T-helper 1 cell treated with Interleukin-12 subunit alpha and Interleukin-12 subunit beta and Interleukin-4 antibody, amounts not matched to agents 30 μg/mL and 1 μg/mL, for 36 hours (primary cell): ENCODE results near the gene ZC3H12C.

Experiments used
- H3K27ac Mint-ChIP-seq: one replicate; pipeline ENCODE4 v1.8.0; 2021; ENCODE audit warnings: mild to moderate bottlenecking, mixed read lengths
- H3K27me3 Mint-ChIP-seq: one replicate; pipeline ENCODE4 v1.8.0; 2021; ENCODE audit warnings: low read depth, mixed read lengths
- H3K36me3 Mint-ChIP-seq: one replicate; pipeline ENCODE4 v1.8.0; 2021; ENCODE audit warnings: low read depth, mixed read lengths
- H3K4me1 Mint-ChIP-seq: one replicate; pipeline ENCODE4 v1.8.0; 2021; ENCODE audit warnings: low read depth, mixed read lengths
- H3K4me3 Mint-ChIP-seq: one replicate; pipeline ENCODE4 v1.8.0; 2021; ENCODE audit warnings: mild to moderate bottlenecking, moderate library complexity, mixed read lengths
- H3K9me3 Mint-ChIP-seq: one replicate; pipeline ENCODE4 v1.8.0; 2021; ENCODE audit warnings: mixed read lengths

The ZC3H12C gene

GRCh38 chr11:110131386-110132123 lies 38.4 kb downstream of the ZC3H12C start:
- H3K9me3 Mint-ChIP-seq = no peaks in the 10 kb centered on the region
- H3K4me1 Mint-ChIP-seq = no peaks in the 10 kb centered on the region
- peaks cover 11% of the 10 kb centered on the region for H3K27me3 Mint-ChIP-seq
- no peak overlapping the region for H3K27ac Mint-ChIP-seq
- no peaks in the 10 kb centered on the region for H3K36me3 Mint-ChIP-seq
- no peak overlapping the region for H3K4me3 Mint-ChIP-seq

- no peaks in the 10 kb centered on the region for H3K4me1 Mint-ChIP-seq
- H3K9me3 Mint-ChIP-seq = no peaks in the 10 kb centered on the region
- H3K36me3 Mint-ChIP-seq = no peaks in the 10 kb centered on the region
- no peak overlapping the region for H3K27ac Mint-ChIP-seq
- H3K4me3 Mint-ChIP-seq = no peak overlapping the region
- peaks cover 11% of the 10 kb centered on the region for H3K27me3 Mint-ChIP-seq
Measured at GRCh38 chr11:110133160-110133559, 40.0 kb downstream of the ZC3H12C start.

DNA sequence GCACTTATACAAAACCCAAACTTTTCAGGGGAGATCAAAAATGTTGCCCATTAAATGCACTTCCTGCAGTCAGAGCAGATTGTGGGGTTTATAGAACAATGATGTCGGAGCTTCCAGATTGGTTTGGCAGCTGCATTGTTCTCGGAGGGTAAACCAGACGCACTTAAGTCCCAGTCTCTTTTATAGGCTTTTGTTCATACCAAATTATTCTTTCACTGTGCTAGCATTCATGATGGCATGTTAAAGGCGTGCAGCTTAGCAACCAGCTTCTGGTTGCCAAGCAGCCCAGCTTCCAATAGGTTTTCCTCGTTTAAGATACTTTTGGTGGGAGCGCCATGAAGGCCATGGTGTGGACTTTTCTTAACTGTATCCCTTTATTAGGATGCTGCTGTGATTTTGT lies 40.9 kb downstream of the ZC3H12C start:
- no peaks in the 10 kb centered on the region for H3K36me3 Mint-ChIP-seq
- H3K27me3 Mint-ChIP-seq = peaks cover 11% of the 10 kb centered on the region
- H3K9me3 Mint-ChIP-seq = no peaks in the 10 kb centered on the region
- no peaks in the 10 kb centered on the region for H3K4me1 Mint-ChIP-seq
- no peak overlapping the region for H3K27ac Mint-ChIP-seq
- no peak overlapping the region for H3K4me3 Mint-ChIP-seq

DNA sequence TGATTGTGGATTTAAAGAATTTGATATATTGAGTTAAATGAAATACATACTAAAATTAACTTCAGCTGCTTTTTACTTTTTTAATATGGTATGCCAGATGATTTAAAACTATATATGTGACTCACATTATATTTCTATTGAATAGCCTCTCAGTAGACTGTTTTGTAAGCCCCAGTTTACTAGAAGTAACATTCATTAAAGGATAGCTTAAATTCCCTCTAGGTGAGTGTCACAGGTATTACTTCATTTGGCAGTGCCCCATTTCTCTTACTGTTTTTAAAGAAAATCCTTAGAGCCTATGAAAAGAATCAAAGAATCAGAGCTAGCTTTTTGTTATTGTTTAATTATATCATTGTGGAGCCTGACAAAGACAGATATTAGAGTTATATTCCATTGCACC lies 48.6 kb downstream of the ZC3H12C start:
- Mint-ChIP-seq H3K4me3 (no peak overlapping the region), H3K27ac (no peak overlapping the region), H3K27me3 (peaks cover 4% of the 10 kb centered on the region), H3K36me3 (no peaks in the 10 kb centered on the region), H3K9me3 (no peaks in the 10 kb centered on the region), H3K4me1 (no peaks in the 10 kb centered on the region)

DNA sequence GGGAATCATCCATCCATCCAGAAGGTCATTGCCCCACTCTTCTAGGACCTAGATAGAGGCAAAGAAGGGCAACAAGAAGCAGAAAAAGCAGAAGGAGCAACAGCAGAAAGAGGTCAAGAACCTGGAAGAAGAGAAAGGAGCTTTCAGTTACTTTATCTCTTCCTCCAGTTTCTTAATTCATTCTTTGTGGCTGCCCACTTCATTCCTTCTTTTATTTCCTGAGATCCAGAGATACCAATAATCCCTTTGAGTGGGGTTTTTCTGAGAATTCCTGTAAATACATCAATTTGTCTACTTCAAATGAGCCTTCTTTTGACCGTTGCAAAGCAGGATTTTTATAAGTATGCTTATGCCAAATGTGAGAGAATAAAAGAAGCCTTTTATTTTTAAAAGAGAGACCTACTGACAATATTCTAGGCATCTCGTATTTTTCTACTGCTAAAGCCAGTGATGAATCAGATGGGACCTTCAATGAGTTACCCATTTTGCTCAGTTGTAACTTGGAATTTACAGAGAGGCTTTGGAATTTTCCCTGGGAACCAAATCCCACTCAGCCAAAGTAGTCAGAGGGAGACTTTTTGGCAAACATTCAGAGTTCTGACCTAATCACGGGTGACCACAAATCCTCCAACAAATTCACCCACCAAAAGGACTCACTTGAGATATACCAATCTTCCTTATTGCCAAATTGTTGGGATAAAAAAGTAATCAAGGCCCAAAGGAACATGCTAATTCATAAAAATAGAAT lies 54.9 kb downstream of the ZC3H12C start:
- Mint-ChIP-seq H3K27me3 (peaks cover 16% of the 10 kb centered on the region), H3K4me3 (no peak overlapping the region), H3K4me1 (no peaks in the 10 kb centered on the region), H3K36me3 (no peaks in the 10 kb centered on the region), H3K27ac (no peak overlapping the region), H3K9me3 (no peaks in the 10 kb centered on the region)

GRCh38 chr11:110148775-110149744 lies 55.9 kb downstream of the ZC3H12C start:
- Mint-ChIP-seq H3K4me3 (no peak overlapping the region), H3K36me3 (no peaks in the 10 kb centered on the region), H3K9me3 (no peaks in the 10 kb centered on the region), H3K4me1 (no peaks in the 10 kb centered on the region), H3K27ac (no peak overlapping the region), H3K27me3 (peaks cover 16% of the 10 kb centered on the region)

DNA sequence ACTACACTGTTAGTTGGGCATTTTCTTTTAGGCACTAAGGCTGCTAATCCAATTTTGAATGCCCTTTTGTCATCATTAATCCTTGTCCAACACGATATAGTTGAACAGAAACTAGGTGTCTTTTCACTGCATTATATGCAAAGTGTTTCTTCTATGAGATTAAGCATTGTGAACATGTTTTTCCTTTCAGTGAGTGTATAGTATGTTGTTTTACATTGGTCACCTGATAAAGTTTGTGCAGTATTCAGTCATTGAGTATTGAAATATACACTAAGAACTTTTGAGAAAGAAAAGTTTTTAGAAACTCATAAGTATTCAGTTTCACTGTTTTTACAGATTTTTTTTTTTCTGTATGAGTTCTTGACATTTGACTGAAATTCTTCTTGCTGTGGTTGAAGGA lies 59.0 kb downstream of the ZC3H12C start:
- Mint-ChIP-seq H3K27me3 (peaks cover 19% of the 10 kb centered on the region), H3K36me3 (no peaks in the 10 kb centered on the region), H3K27ac (no peak overlapping the region), H3K4me1 (no peaks in the 10 kb centered on the region), H3K9me3 (no peaks in the 10 kb centered on the region), H3K4me3 (no peak overlapping the region)

DNA sequence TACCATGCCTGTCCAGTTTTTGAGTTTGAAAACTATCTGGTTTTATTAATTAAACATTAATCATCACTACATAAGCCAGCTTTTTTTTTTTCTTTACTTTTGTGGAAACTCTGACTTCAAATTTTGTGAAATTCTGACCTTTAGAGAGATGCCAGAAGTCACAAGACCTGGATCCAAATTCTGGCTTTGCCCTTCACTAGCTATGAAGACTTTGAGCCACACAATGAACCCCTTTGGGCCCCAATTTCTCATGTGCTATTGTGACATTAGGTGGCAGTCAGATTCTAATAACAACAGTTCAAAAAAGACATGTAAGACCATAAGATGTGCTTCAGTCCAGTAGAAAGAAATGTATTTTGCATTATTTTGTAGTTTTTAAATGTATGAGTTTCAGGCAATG lies 60.3 kb downstream of the ZC3H12C start:
- Mint-ChIP-seq H3K27me3 (peaks cover 16% of the 10 kb centered on the region), H3K27ac (no peak overlapping the region), H3K4me1 (no peaks in the 10 kb centered on the region), H3K9me3 (no peaks in the 10 kb centered on the region), H3K4me3 (no peak overlapping the region), H3K36me3 (no peaks in the 10 kb centered on the region)

DNA sequence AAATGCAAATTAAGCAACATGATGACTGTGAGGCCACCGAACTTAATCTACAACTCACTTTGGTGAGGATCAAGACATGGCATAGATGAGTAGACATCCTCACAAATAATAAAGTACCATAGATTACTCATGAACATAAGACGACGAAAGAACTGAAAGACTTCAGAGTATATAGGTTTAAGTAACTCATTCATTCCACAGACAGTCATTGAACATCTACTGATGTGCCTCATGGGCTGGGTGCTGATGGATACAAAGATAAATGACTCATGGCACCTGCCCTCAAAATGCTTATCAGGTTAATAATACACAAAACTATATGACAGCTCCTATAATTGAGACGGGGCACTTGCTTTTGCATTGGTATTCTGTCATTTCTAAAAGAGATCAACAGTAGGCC lies 63.3 kb downstream of the ZC3H12C start:
- Mint-ChIP-seq H3K4me1 (no peaks in the 10 kb centered on the region), H3K27ac (no peak overlapping the region), H3K36me3 (no peaks in the 10 kb centered on the region), H3K4me3 (no peak overlapping the region), H3K9me3 (no peaks in the 10 kb centered on the region), H3K27me3 (peaks cover 7% of the 10 kb centered on the region)

GRCh38 chr11:110158317-110159200 lies 65.4 kb downstream of the ZC3H12C start:
- Mint-ChIP-seq H3K36me3 (no peaks in the 10 kb centered on the region), H3K27ac (no peak overlapping the region), H3K4me1 (no peaks in the 10 kb centered on the region), H3K9me3 (no peaks in the 10 kb centered on the region), H3K27me3 (peaks cover 7% of the 10 kb centered on the region), H3K4me3 (no peak overlapping the region)

DNA sequence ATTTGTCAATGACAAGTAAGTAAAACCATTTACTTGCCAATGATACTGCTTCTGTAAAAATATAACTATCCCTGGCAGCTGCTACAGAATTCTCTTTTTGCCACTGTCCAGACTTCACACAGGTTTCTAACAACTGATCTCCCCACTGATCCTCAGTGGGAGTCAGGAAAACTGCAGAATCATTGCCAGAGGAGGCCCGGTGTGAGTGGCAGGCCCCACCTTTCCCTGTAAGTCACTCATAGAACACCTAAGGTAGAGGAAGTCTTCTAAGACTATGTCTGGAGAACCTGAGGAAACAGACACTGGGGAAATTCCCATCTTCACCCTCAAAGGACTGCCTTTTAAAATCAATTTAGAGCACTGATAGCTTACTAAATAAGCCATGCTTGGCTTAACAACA lies 66.3 kb downstream of the ZC3H12C start:
- Mint-ChIP-seq H3K27me3 (peaks cover 7% of the 10 kb centered on the region), H3K27ac (no peak overlapping the region)

GRCh38 chr11:110160016-110160415 lies 66.8 kb downstream of the ZC3H12C start:
- Mint-ChIP-seq H3K27me3 (peaks cover 7% of the 10 kb centered on the region), H3K4me3 (no peak overlapping the region), H3K4me1 (no peaks in the 10 kb centered on the region), H3K36me3 (no peaks in the 10 kb centered on the region), H3K9me3 (no peaks in the 10 kb centered on the region), H3K27ac (no peak overlapping the region)

More for the DNA sequence above, 66.3 kb downstream of the ZC3H12C start:
- Mint-ChIP-seq H3K4me3 (no peak overlapping the region), H3K36me3 (no peaks in the 10 kb centered on the region), H3K4me1 (no peaks in the 10 kb centered on the region), H3K9me3 (no peaks in the 10 kb centered on the region)

DNA sequence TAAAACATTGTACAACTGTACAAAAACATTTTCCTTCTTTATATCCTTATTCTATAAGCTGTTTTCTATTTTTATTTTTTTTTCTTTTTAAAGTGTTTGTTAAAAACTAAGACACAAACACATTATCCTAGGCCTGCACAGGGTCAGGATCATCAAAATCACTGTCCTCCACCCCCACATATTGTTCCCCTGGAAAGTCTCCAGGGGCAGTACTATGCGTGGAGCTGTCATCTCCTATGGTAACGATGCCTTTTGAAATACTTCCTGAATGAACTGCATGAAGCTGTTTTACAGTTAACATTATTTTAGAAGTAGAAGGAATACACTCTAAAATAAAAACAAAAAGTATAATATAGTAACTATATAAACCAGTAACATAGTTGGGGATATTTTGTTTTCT lies 67.2 kb downstream of the ZC3H12C start:
- H3K27me3 Mint-ChIP-seq = peaks cover 7% of the 10 kb centered on the region
- no peaks in the 10 kb centered on the region for H3K36me3 Mint-ChIP-seq
- no peaks in the 10 kb centered on the region for H3K4me1 Mint-ChIP-seq
- H3K4me3 Mint-ChIP-seq = no peak overlapping the region
- H3K9me3 Mint-ChIP-seq = no peaks in the 10 kb centered on the region
- no peak overlapping the region for H3K27ac Mint-ChIP-seq

DNA sequence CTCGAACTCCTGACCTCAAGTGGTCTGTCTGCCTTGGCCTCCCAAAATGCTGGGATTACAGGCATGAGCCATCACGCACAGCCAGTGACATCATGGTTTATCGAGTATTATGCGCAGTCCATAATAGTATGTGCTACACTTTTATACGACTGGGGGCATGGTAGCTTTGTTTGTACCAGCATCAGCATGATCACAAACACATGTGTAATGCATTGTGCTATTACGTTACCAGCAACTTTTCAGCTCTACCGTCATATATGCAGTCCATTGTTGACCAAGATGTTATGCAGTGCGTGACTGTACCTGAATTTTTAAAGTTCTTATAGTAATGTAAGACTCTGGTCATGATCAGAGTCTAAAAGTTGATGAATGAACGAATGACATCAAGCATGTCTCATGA lies 67.9 kb downstream of the ZC3H12C start:
- Mint-ChIP-seq H3K36me3 (no peaks in the 10 kb centered on the region), H3K27me3 (peaks cover 4% of the 10 kb centered on the region), H3K27ac (no peak overlapping the region), H3K4me1 (no peaks in the 10 kb centered on the region), H3K9me3 (no peaks in the 10 kb centered on the region), H3K4me3 (no peak overlapping the region)
